SK-N-SH (cell line): ENCODE results near the gene EP300.

Experiments
- CTCF ChIP-seq: fragments of 200-600 bp; sonication (generic); IDR thresholded peaks from 2 replicates; pipeline ENCODE4 v1.6.1; 2017; ENCODE audit warnings: antibody characterized with exemption, mild to moderate bottlenecking, moderate library complexity
- EP300 ChIP-seq, 2 experiments: IDR thresholded peaks; 2 replicates each; pipeline versions ENCODE4 v1.4.0 to v1.6.1; 2012; ENCODE audit warnings: borderline replicate concordance in 1 of 2, low read depth in 1 of 2, low read length in 1 of 2
- EZH2phosphoT487 ChIP-seq: fragments of 200-600 bp; sonication (generic); IDR thresholded peaks from 2 replicates; pipeline ENCODE4 v1.6.1; 2017; ENCODE audit warnings: low read depth, mixed run types, mild to moderate bottlenecking, antibody characterized with exemption, moderate library complexity, borderline replicate concordance
- FOSL2 ChIP-seq: IDR thresholded peaks from 2 replicates; pipeline ENCODE4 v1.4.0; 2012; ENCODE audit warnings: low read depth, mild to moderate bottlenecking, moderate library complexity, borderline replicate concordance
- FOXM1 ChIP-seq: IDR thresholded peaks from 2 replicates; pipeline ENCODE4 v1.4.0; 2012; ENCODE audit warnings: low read depth, mild to moderate bottlenecking
- MAX ChIP-seq: IDR thresholded peaks from 2 replicates; pipeline ENCODE4 v1.4.0; 2012; ENCODE audit warnings: low read depth
- POLR2AphosphoS5 ChIP-seq: IDR thresholded peaks from 2 replicates; pipeline ENCODE4 v1.6.1; 2012; ENCODE audit warnings: low read depth, low read length
- RCOR1 ChIP-seq: fragments of 150-350 bp; IDR thresholded peaks from 2 replicates; pipeline ENCODE4 v1.6.1; 2017; ENCODE audit warnings: antibody characterized with exemption, low read length
- SMC3 ChIP-seq: IDR thresholded peaks from 2 replicates; pipeline ENCODE4 v1.6.1; 2012; ENCODE audit warnings: low read depth, low read length, improper control_type of control experiment
- USF1 ChIP-seq: IDR thresholded peaks from 2 replicates; pipeline ENCODE4 v1.4.0; 2012; ENCODE audit warnings: low read depth, borderline replicate concordance

GRCh38 chr22:41047801-41048211, 44.6 kb upstream of the EP300 start:
- no peak for TF ChIP-seq RCOR1
- no peak for TF ChIP-seq CTCF
- TF ChIP-seq USF1, result no peak
- TF ChIP-seq FOXM1, result no peak
- no peak for TF ChIP-seq EP300 (IDR thresholded peaks at IDR 0.05; ENCODE audit: borderline replicate concordance in 1 of 2, low read depth in 1 of 2, low read length in 1 of 2)
- no peak for TF ChIP-seq FOSL2
- no peak for TF ChIP-seq MAX
- TF ChIP-seq POLR2AphosphoS5, result no peak
- no peak for TF ChIP-seq SMC3
- TF ChIP-seq EZH2phosphoT487, result no peak
